Natural killer cell (primary cell): ENCODE data around the gene ST6GALNAC1. TPM values are rescaled to one million over a fixed set of nuclear protein-coding genes. Genes with fewer than 3 reads are reported as not detected.

Experiments
- ATAC-seq, 3 donors: fragments of 150-1000 bp in 2 of 3; fragments of 200-7000 bp in 1 of 3; cut with Tn5 transposase; 1 replicate in 1 of 3; 2 replicates in 2 of 3; pipeline ENCODE4 v1.10.0; 2021; ENCODE audit warnings: mild to moderate bottlenecking in 2 of 3, moderate library complexity in 2 of 3
- DNase-seq, 2 donors: peaks; one replicate each; pipeline versions ENCODE4 v3.0.0 to v3.0.0-alpha.2; 2013 to 2021; ENCODE audit warnings: mixed read lengths in 1 of 2
- H3K27ac ChIP-seq: one replicate; pipeline ENCODE4 v1.5.1; 2013; ENCODE audit warnings: mild to moderate bottlenecking, low read length
- H3K27me3 ChIP-seq: one replicate; pipeline ENCODE4 v1.6.1; 2013; ENCODE audit warnings: low read length; ENCODE audit not compliant: control insufficient read depth, insufficient read depth
- H3K36me3 ChIP-seq: one replicate; pipeline ENCODE4 v1.6.1; 2013; ENCODE audit warnings: low read length; ENCODE audit not compliant: control insufficient read depth, insufficient read depth
- H3K4me1 ChIP-seq: one replicate; pipeline ENCODE4 v1.6.1; 2013; ENCODE audit warnings: low read length; ENCODE audit not compliant: control insufficient read depth, insufficient read depth
- H3K4me3 ChIP-seq: one replicate; pipeline ENCODE4 v1.5.1; 2013; ENCODE audit warnings: low read length
- H3K9me3 ChIP-seq: one replicate; pipeline ENCODE4 v1.6.1; 2013; ENCODE audit warnings: low read length; ENCODE audit not compliant: control insufficient read depth, insufficient read depth
- H3K27ac Mint-ChIP-seq, 2 donors: one replicate each; pipeline ENCODE4 v1.8.0; 2022; ENCODE audit warnings: mild to moderate bottlenecking in 2 of 2, mixed read lengths in 2 of 2, moderate library complexity in 1 of 2
- H3K27me3 Mint-ChIP-seq, 2 donors: one replicate each; pipeline ENCODE4 v1.8.0; 2022; ENCODE audit warnings: low read depth in 2 of 2, mixed read lengths in 2 of 2
- H3K36me3 Mint-ChIP-seq: one replicate; pipeline ENCODE4 v1.8.0; 2022; ENCODE audit warnings: mixed read lengths
- H3K4me1 Mint-ChIP-seq, 2 donors: one replicate each; pipeline ENCODE4 v1.8.0; 2022; ENCODE audit warnings: mixed read lengths in 2 of 2
- H3K4me3 Mint-ChIP-seq: one replicate; pipeline ENCODE4 v1.8.0; 2022; ENCODE audit warnings: mild to moderate bottlenecking, moderate library complexity, mixed read lengths
- H3K9me3 Mint-ChIP-seq, 2 donors: one replicate each; pipeline ENCODE4 v1.8.0; 2022; ENCODE audit warnings: mixed read lengths in 2 of 2
- CTCF ChIP-seq: fragments of 200-600 bp; IDR thresholded peaks from one replicate; pipeline ENCODE4 v1.8.0; 2022; ENCODE audit warnings: antibody characterized with exemption
- WGBS: methylation state at CpG from one replicate; pipeline ENCODE4 v1.1.7; 2013; ENCODE audit warnings: missing lambda C conversion rate; ENCODE audit not compliant: insufficient coverage; 5-methylcytosine and 5-hydroxymethylcytosine counted together
- intact Hi-C: fragments of 100-400 bp; cut with micrococcal nuclease; formaldehyde crosslinking; loops from one replicate; pipeline ENCODE4 v1.14.2; 2022
- total RNA-seq, 4 donors: library from RNA; stranded (reverse); fragments of 120-200 nt in 1 of 4; gene quantifications; one replicate each; pipeline versions ENCODE4 v1.2.3 to v1.2.4, GENCODE V29; 2013 to 2022

Gene ST6GALNAC1
- total RNA-seq, 3 donors from 2014 or later (not counting 1 experiment from before 2014, with no cell fraction given), result 1.0 TPM; not detected in 2

GRCh38 chr17:76635659-76636360, 7.7 kb downstream of the ST6GALNAC1 start:
- Mint-ChIP-seq H3K36me3 (no peaks in the 10 kb centered on the region), H3K9me3 (no peaks in the 10 kb centered on the region), H3K4me1 (no peaks in the 10 kb centered on the region), H3K27ac (no peak overlapping the region), H3K27me3 (peaks cover 0 to 4% of the 10 kb centered on the region in 2 donors), H3K4me3 (no peak overlapping the region)
- DNase-seq (no peak), ATAC-seq (no peak)
- H3K27me3 ChIP-seq, result no peaks in the 10 kb centered on the region
- no peak for TF ChIP-seq CTCF
- H3K9me3 ChIP-seq, result no peaks in the 10 kb centered on the region
- H3K27ac ChIP-seq, result no peak overlapping the region
- H3K4me1 ChIP-seq, result no peaks in the 10 kb centered on the region
- WGBS, result 86% methylated on average over 6 of the region's 8 CpGs
- no peaks in the 10 kb centered on the region for H3K36me3 ChIP-seq
- no peak overlapping the region for H3K4me3 ChIP-seq
- intact Hi-C loops, result no loop called here

- ATAC-seq, result no peak
- no peak for TF ChIP-seq CTCF
- no peak for DNase-seq
These were observed 8.5 kb downstream of the ST6GALNAC1 start for GRCh38 chr17:76635039-76635438.

GRCh38 chr17:76633628-76634328, 9.8 kb downstream of the ST6GALNAC1 start:
- Mint-ChIP-seq H3K27ac (no peak overlapping the region), H3K9me3 (no peaks in the 10 kb centered on the region), H3K36me3 (no peaks in the 10 kb centered on the region), H3K4me3 (no peak overlapping the region), H3K27me3 (peaks cover 0 to 2% of the 10 kb centered on the region in 2 donors), H3K4me1 (no peaks in the 10 kb centered on the region)
- no peak for DNase-seq
- Histone ChIP-seq H3K4me3 (no peak overlapping the region), H3K27me3 (no peaks in the 10 kb centered on the region), H3K27ac (no peak overlapping the region), H3K9me3 (no peaks in the 10 kb centered on the region), H3K36me3 (no peaks in the 10 kb centered on the region), H3K4me1 (no peaks in the 10 kb centered on the region)
- 87% methylated on average over 14 of the region's 14 CpGs for WGBS
- no peak for TF ChIP-seq CTCF
- intact Hi-C loops, result no loop called here
- ATAC-seq, result no peak

More at GRCh38 chr17:76635039-76635438, 8.5 kb downstream of the ST6GALNAC1 start:
- H3K27ac Mint-ChIP-seq, result no peak overlapping the region
- no peaks in the 10 kb centered on the region for H3K36me3 Mint-ChIP-seq
- Histone ChIP-seq H3K27ac (no peak overlapping the region), H3K4me1 (no peaks in the 10 kb centered on the region), H3K9me3 (no peaks in the 10 kb centered on the region), H3K4me3 (no peak overlapping the region), H3K36me3 (no peaks in the 10 kb centered on the region), H3K27me3 (no peaks in the 10 kb centered on the region)
- H3K4me1 Mint-ChIP-seq, result no peaks in the 10 kb centered on the region
- 85% methylated on average over 5 of the region's 5 CpGs for WGBS
- no peaks in the 10 kb centered on the region for H3K9me3 Mint-ChIP-seq
- intact Hi-C loops, result no loop called here
- H3K27me3 Mint-ChIP-seq, result peaks cover 0 to 4% of the 10 kb centered on the region in 2 donors
- no peak overlapping the region for H3K4me3 Mint-ChIP-seq
